GM12878 (cell line): ENCODE data around the gene OSBPL5. TPM values are rescaled to one million over a fixed set of nuclear protein-coding genes. Genes with fewer than 3 reads are reported as not detected.

ENCODE experiments used
- ATF7 ChIP-seq: fragments of 450-650 bp; IDR thresholded peaks from 2 replicates; pipeline ENCODE4 v1.6.1; 2016; ENCODE audit warnings: low read depth, mild to moderate bottlenecking
- BHLHE40 ChIP-seq, 2 experiments: fragments of 450-650 bp in 1 of 2; IDR thresholded peaks; 2 replicates each; pipeline ENCODE4 v1.6.1; 2011 to 2017; ENCODE audit warnings: low read depth in 2 of 2, borderline replicate concordance in 1 of 2, improper control_type of control experiment in 1 of 2, low read length in 1 of 2, mild to moderate bottlenecking in 1 of 2
- BRCA1 ChIP-seq: IDR thresholded peaks from 2 replicates; pipeline ENCODE4 v1.6.1; 2011; ENCODE audit warnings: low read depth, low read length, improper control_type of control experiment
- CTCF ChIP-seq, 3 experiments: IDR thresholded peaks in 2 of 3; conservative IDR thresholded peaks in 1 of 3; 2 replicates each; pipeline ENCODE4 v1.5.1; 2011; ENCODE audit warnings: low read depth in 3 of 3, low read length in 3 of 3, mild to moderate bottlenecking in 3 of 3, control low read depth in 2 of 3, moderate library complexity in 2 of 3, inconsistent platforms in 1 of 3, mixed read lengths in 1 of 3; ENCODE audit not compliant: control insufficient read depth in 2 of 3, insufficient read depth in 1 of 3; ENCODE audit errors: extremely low read depth in 1 of 3
- E2F4 ChIP-seq: IDR thresholded peaks from 2 replicates; pipeline ENCODE4 v1.6.1; 2012; ENCODE audit warnings: low read depth, low read length, improper control_type of control experiment
- EED ChIP-seq: sonication (generic); IDR thresholded peaks from 2 replicates; pipeline ENCODE4 v1.6.1; 2016; ENCODE audit warnings: antibody characterized with exemption, low read depth
- EGR1 ChIP-seq, 2 experiments: IDR thresholded peaks; 1 replicate in 1 of 2; 2 replicates in 1 of 2; pipeline ENCODE4 v1.6.1; 2011 to 2012; ENCODE audit warnings: low read depth in 2 of 2, low read length in 2 of 2, borderline replicate concordance in 1 of 2, mild to moderate bottlenecking in 1 of 2, moderate library complexity in 1 of 2
- ELK1 ChIP-seq: IDR thresholded peaks from 2 replicates; pipeline ENCODE4 v1.6.1; 2012; ENCODE audit warnings: low read depth, low read length, improper control_type of control experiment
- GATAD2B ChIP-seq: fragments of 450-650 bp; conservative IDR thresholded peaks from 2 replicates; pipeline ENCODE4 v1.6.1; 2017; ENCODE audit warnings: low read depth, mild to moderate bottlenecking, moderate library complexity
- IKZF2 ChIP-seq, 2 experiments: fragments of 450-650 bp; IDR thresholded peaks; 2 replicates each; pipeline ENCODE4 v1.6.1; 2017; ENCODE audit warnings: mild to moderate bottlenecking in 2 of 2, moderate library complexity in 2 of 2
- IRF4 ChIP-seq: IDR thresholded peaks from 2 replicates; pipeline ENCODE4 v1.6.1; 2011; ENCODE audit warnings: low read depth, low read length
- MTA2 ChIP-seq: fragments of 450-650 bp; IDR thresholded peaks from 2 replicates; pipeline ENCODE4 v1.6.1; 2016; ENCODE audit warnings: low read depth, mild to moderate bottlenecking, moderate library complexity
- PAX8 ChIP-seq: fragments of 450-650 bp; IDR thresholded peaks from 2 replicates; pipeline ENCODE4 v1.6.1; 2017; ENCODE audit warnings: mild to moderate bottlenecking, moderate library complexity
- POLR2A ChIP-seq: IDR thresholded peaks from 2 replicates; pipeline ENCODE4 v1.6.1; 2011; ENCODE audit warnings: low read depth, mild to moderate bottlenecking, low read length
- POU2F2 ChIP-seq: IDR thresholded peaks from 3 replicates; pipeline ENCODE4 v1.6.1; 2011; ENCODE audit warnings: low read depth, mild to moderate bottlenecking, low read length, borderline replicate concordance
- RB1 ChIP-seq: fragments of 450-650 bp; formaldehyde crosslinking; IDR thresholded peaks from 2 replicates; pipeline ENCODE4 v1.6.1; 2017; ENCODE audit warnings: mild to moderate bottlenecking, borderline replicate concordance
- TARDBP ChIP-seq: IDR thresholded peaks from 2 replicates; pipeline ENCODE4 v1.6.1; 2016; ENCODE audit warnings: borderline replicate concordance
- TCF12 ChIP-seq: IDR thresholded peaks from 2 replicates; pipeline ENCODE4 v1.6.1; 2011; ENCODE audit warnings: low read depth, mild to moderate bottlenecking, low read length
- TCF3 ChIP-seq: IDR thresholded peaks from 2 replicates; pipeline ENCODE4 v1.6.1; 2012; ENCODE audit warnings: low read depth, mild to moderate bottlenecking, low read length, borderline replicate concordance; ENCODE audit not compliant: insufficient read depth
- TCF7 ChIP-seq: IDR thresholded peaks from 2 replicates; pipeline ENCODE4 v1.6.1; 2014; ENCODE audit warnings: antibody characterized with exemption, borderline replicate concordance
- USF1 ChIP-seq: IDR thresholded peaks from 2 replicates; pipeline ENCODE4 v1.6.1; 2011; ENCODE audit warnings: borderline replicate concordance, low read depth, mild to moderate bottlenecking, moderate library complexity, mixed read lengths, low read length; ENCODE audit not compliant: insufficient read depth; ENCODE audit errors: extremely low read length
- YY1 ChIP-seq: IDR thresholded peaks from 2 replicates; pipeline ENCODE4 v1.6.1; 2011; ENCODE audit warnings: low read depth, mild to moderate bottlenecking, low read length
- ZNF207 ChIP-seq: fragments of 450-650 bp; IDR thresholded peaks from 2 replicates; pipeline ENCODE4 v1.6.1; 2014; ENCODE audit warnings: antibody characterized with exemption, mild to moderate bottlenecking, borderline replicate concordance
- polyA plus RNA-seq, 11 experiments: library from polyadenylated mRNA; depleted of rRNA in 4 of 11; unstranded in 6 of 11; stranded (reverse) in 5 of 11; fragments of >200 nt; fragmentation: Nextera tagmentation in 4 of 11; fragmentation: Illumina TruSeq in 1 of 11; extraction: Ambion mirVana in 4 of 11; extraction: Trizol in 1 of 11; gene quantifications; 1 replicate in 1 of 11; 2 replicates in 10 of 11; pipeline versions ENCODE4 v1.2.1 to v1.2.3, GENCODE V29; 2011 to 2016; ENCODE audit warnings: inconsistent platforms in 2 of 11, missing spikeins in 2 of 11, low read depth in 1 of 11
- total RNA-seq, 4 experiments: library from RNA; depleted of rRNA in 3 of 4; stranded (reverse); fragments of >200 nt in 3 of 4; fragmentation: Illumina TruSeq in 1 of 4; extraction: Trizol in 1 of 4; gene quantifications; 2 replicates each; pipeline versions ENCODE4 v1.2.1 to v1.2.3, GENCODE V29; 2013 to 2021

The OSBPL5 gene
- total and polyA plus RNA-seq, 10 of the 15 experiments (the other 5 are each of a cell fraction or from before 2014, with no cell fraction given), result not detected

- TF ChIP-seq BHLHE40 (IDR thresholded peaks at IDR 0.05; ENCODE audit: borderline replicate concordance in 1 of 2, low read depth in 2 of 2, low read length in 1 of 2) (peak; percentile 28 to 47; a peak in 2 of 4 replicates), CTCF (IDR thresholded peaks at IDR 0.05 in 2 of 3, conservative IDR thresholded peaks at IDR 0.05 in 1 of 3; ENCODE audit: control insufficient read depth in 2 of 3, extremely low read depth in 1 of 3, insufficient read depth in 1 of 3, low read depth in 3 of 3, low read length in 3 of 3) (peak; percentile 98), TCF7 (no peak), EGR1 (IDR thresholded peaks at IDR 0.05; ENCODE audit: borderline replicate concordance in 1 of 2, low read depth in 2 of 2, low read length in 2 of 2) (peak in 1 of 2 experiments; percentile 55; a peak in 1 of 3 replicates), TCF3 (peak; percentile 78; the same call in 1 of the 2 replicates), ATF7 (no peak), POLR2A (no peak), MTA2 (no peak), USF1 (no peak), YY1 (peak; percentile 48; the same call in 1 of the 2 replicates), TARDBP (no peak), RB1 (0 out of 2 replicates have a peak, but pooled peaks have one; percentile 53), TCF12 (peak; percentile 70; the same call in 1 of the 2 replicates), ZNF207 (peak; percentile 75; the same call in 1 of the 2 replicates), POU2F2 (0 out of 3 replicates have a peak, but pooled peaks have one; percentile 18), IKZF2 (IDR thresholded peaks at IDR 0.05) (no peak; a peak in 1 of 4 replicates), BRCA1 (no peak), ELK1 (no peak), E2F4 (no peak), GATAD2B (0 out of 2 replicates have a peak, but pooled peaks have one; percentile 22), PAX8 (no peak), EED (0 out of 2 replicates have a peak, but pooled peaks have one; percentile 19), IRF4 (0 out of 2 replicates have a peak, but pooled peaks have one; percentile 27)
These were observed 73.1 kb downstream of the OSBPL5 start (continued) for GRCh38 chr11:3091846-3092602.
